Measurements from ENCODE around the gene C12orf76.
"Not testable (repeated sequence)": the region's sequence is repeated elsewhere in the genome, so short reads cannot be mapped to it uniquely, and the experiment has no call there.

DNA sequence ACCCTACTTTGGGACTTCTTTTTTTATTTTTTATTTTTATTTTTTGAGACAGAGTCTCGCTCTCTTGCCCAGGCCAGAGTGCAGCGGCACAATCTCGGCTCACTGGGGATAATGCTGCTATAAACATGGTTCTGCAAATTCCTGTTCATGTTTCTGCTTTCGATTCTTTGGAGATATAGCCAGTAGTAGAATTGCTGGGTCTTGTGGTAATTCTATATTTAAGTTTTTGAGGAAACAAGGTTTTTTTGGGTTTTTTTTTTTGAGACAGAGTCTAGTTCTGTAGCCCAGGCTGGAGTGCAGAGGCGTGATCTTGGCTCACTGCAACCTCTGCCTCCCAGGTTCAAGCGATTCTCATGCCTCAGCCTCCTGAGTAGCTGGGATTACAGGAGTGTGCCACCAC lies 39.9 kb upstream of the C12orf76 start:
- TF ChIP-seq GABPA (IDR thresholded peaks at IDR 0.05; ENCODE audit: low read depth) = not testable (repeated sequence)
- TF ChIP-seq, protein P1, sequence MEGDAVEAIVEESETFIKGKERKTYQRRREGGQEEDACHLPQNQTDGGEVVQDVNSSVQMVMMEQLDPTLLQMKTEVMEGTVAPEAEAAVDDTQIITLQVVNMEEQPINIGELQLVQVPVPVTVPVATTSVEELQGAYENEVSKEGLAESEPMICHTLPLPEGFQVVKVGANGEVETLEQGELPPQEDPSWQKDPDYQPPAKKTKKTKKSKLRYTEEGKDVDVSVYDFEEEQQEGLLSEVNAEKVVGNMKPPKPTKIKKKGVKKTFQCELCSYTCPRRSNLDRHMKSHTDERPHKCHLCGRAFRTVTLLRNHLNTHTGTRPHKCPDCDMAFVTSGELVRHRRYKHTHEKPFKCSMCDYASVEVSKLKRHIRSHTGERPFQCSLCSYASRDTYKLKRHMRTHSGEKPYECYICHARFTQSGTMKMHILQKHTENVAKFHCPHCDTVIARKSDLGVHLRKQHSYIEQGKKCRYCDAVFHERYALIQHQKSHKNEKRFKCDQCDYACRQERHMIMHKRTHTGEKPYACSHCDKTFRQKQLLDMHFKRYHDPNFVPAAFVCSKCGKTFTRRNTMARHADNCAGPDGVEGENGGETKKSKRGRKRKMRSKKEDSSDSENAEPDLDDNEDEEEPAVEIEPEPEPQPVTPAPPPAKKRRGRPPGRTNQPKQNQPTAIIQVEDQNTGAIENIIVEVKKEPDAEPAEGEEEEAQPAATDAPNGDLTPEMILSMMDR (IDR thresholded peaks at IDR 0.05) = not testable (repeated sequence)
